Suprapubic skin (tissue), 4 donors: ENCODE data around the gene NMNAT2. TPM values are rescaled to one million over a fixed set of nuclear protein-coding genes. Genes with fewer than 3 reads are reported as not detected.

Source experiments
- DNase-seq, 2 donors: peaks; one replicate each; pipeline ENCODE4 v3.0.0-alpha.2; 2019; ENCODE audit warnings: low spot score in 2 of 2
- H3K27ac ChIP-seq: fragments of 200-600 bp; sonication (generic); one replicate; pipeline ENCODE4 v1.5.1; 2019
- H3K27me3 ChIP-seq: fragments of 200-600 bp; sonication (generic); one replicate; pipeline ENCODE4 v1.5.1; 2019
- H3K36me3 ChIP-seq: fragments of 200-600 bp; sonication (generic); one replicate; pipeline ENCODE4 v1.5.1; 2019
- H3K4me1 ChIP-seq: fragments of 200-600 bp; sonication (generic); one replicate; pipeline ENCODE4 v1.5.1; 2019
- H3K4me3 ChIP-seq: fragments of 200-600 bp; sonication (generic); one replicate; pipeline ENCODE4 v1.5.1; 2019; ENCODE audit warnings: mild to moderate bottlenecking
- H3K9me3 ChIP-seq: fragments of 200-600 bp; sonication (generic); one replicate; pipeline ENCODE4 v1.5.1; 2019
- EP300 ChIP-seq: sonication (generic); formaldehyde crosslinking; IDR thresholded peaks from one replicate; pipeline ENCODE4 v1.6.1; 2017; ENCODE audit warnings: antibody characterized with exemption
- POLR2A ChIP-seq, 2 donors: fragments of 450-650 bp; IDR thresholded peaks; one replicate each; pipeline ENCODE4 v1.6.1; 2017; ENCODE audit warnings: antibody characterized with exemption in 2 of 2, mild to moderate bottlenecking in 2 of 2, moderate library complexity in 2 of 2
- POLR2AphosphoS5 ChIP-seq, 3 donors: sonication (generic); formaldehyde crosslinking; IDR thresholded peaks; one replicate each; pipeline ENCODE4 v1.6.1; 2017; ENCODE audit warnings: antibody characterized with exemption in 3 of 3
- WGBS: methylation state at CpG from one replicate; pipeline ENCODE4 v1.1.5; 2018; 5-methylcytosine and 5-hydroxymethylcytosine counted together
- total RNA-seq, 4 donors: library from RNA; depleted of rRNA; stranded (reverse); fragments of >200 nt; gene quantifications; one replicate each; pipeline ENCODE4 v1.1.0, GENCODE V29; 2016
- TF ChIP-seq, protein P1 (sequence below), 2 donors: fragments of 200-600 bp in 1 of 2; fragments of 450-650 bp in 1 of 2; sonication (generic) in 1 of 2; IDR thresholded peaks; one replicate each; pipeline ENCODE4 v1.5.1; 2016 to 2019; ENCODE audit warnings: antibody characterized with exemption in 2 of 2, mild to moderate bottlenecking in 1 of 2, moderate library complexity in 1 of 2

Gene NMNAT2
- under 1 TPM; 0.48 to 0.81 (median 0.68) TPM for total RNA-seq

DNA sequence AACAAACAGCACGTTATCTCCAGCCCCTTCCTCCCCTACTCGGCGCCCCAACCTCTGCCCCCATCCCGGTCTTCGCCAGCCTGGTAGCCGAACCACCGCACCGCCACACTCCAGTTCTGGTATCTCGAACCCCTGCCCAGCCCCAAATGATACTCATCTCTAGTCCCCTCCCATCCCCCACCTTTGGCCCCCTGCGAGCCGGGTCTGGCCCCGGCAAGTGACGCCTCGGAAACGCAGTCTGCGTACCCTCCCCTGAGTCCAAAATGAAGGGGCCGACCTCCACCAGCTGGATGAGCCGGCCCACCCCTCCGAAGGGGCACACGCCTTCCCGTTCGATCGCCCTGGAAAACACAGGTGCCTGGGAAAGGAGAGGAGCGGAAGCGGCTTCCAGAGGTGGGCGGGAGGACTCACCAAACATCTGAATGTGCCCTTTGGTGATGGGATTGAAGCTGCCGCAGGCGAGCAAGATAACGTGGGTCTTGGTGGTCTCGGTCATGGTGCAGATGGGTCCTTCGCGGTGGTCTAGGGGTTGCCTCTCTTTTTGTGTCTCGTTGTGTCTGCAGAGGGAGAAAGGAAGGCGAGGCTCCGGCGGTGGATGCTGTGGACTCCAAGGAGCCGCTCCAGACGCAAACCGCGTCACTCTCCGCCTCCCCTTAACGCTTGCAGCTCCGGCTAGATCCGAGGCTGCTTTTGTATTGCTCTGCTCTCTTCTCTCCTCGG, at the start of gene NMNAT2:
Gene NMNAT2 (minus strand): TSS at position 609 of the 720 bp plus-strand sequence. CDS start 113 bp downstream, at position 496.
- TF ChIP-seq, protein P1, sequence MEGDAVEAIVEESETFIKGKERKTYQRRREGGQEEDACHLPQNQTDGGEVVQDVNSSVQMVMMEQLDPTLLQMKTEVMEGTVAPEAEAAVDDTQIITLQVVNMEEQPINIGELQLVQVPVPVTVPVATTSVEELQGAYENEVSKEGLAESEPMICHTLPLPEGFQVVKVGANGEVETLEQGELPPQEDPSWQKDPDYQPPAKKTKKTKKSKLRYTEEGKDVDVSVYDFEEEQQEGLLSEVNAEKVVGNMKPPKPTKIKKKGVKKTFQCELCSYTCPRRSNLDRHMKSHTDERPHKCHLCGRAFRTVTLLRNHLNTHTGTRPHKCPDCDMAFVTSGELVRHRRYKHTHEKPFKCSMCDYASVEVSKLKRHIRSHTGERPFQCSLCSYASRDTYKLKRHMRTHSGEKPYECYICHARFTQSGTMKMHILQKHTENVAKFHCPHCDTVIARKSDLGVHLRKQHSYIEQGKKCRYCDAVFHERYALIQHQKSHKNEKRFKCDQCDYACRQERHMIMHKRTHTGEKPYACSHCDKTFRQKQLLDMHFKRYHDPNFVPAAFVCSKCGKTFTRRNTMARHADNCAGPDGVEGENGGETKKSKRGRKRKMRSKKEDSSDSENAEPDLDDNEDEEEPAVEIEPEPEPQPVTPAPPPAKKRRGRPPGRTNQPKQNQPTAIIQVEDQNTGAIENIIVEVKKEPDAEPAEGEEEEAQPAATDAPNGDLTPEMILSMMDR (IDR thresholded peaks at IDR 0.05) = no peak
- no peak for TF ChIP-seq POLR2A (IDR thresholded peaks at IDR 0.05)
- TF ChIP-seq EP300 = no peak
- no peak for TF ChIP-seq POLR2AphosphoS5 (IDR thresholded peaks at IDR 0.05)
- Histone ChIP-seq H3K27ac (no peak within 1 kb of the TSS), H3K27me3 (peaks cover 52% of the 10 kb centered on the region), H3K36me3 (no peaks in the 10 kb centered on the region), H3K9me3 (no peaks in the 10 kb centered on the region), H3K4me3 (peak within 1 kb of the TSS; percentile 35), H3K4me1 (peaks cover 20% of the 10 kb centered on the region)
- 3% methylated on average over 24 of the region's 45 CpGs for WGBS
- DNase-seq = no peak

GRCh38 chr1:183467687-183468086, 49.5 kb upstream of the NMNAT2 start:
- DNase-seq = no peak
- Histone ChIP-seq H3K9me3 (no peaks in the 10 kb centered on the region), H3K4me3 (no peak overlapping the region), H3K4me1 (peaks cover 11% of the 10 kb centered on the region), H3K27me3 (peaks cover 3% of the 10 kb centered on the region), H3K27ac (no peak overlapping the region), H3K36me3 (no peaks in the 10 kb centered on the region)
- WGBS = 77% methylated on average over 1 of the region's 1 CpG
- TF ChIP-seq POLR2AphosphoS5 (IDR thresholded peaks at IDR 0.05) (no peak), EP300 (no peak)
- TF ChIP-seq, protein P1 (IDR thresholded peaks at IDR 0.05) = no peak

DNA sequence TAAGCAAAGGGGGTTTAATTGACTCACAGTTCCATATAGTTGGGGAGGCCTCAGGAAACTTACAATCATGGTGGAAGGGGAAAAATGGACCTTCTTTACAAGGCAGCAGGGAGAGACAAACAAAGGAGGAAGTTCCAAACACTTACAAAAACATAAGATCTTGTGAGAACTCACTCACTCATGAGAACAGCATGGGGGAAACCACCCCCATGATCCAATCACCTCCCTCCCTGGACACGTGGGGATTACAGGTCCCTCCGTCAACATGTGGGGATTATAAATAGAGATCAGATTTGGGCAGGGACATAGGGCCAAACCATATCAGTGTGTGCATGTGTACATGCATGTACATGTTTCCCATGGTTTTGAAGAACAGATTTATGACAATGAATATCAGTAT, 48.6 kb upstream of the NMNAT2 start:
- peaks cover 13% of the 10 kb centered on the region for H3K4me1 ChIP-seq
- DNase-seq = no peak
- H3K36me3 ChIP-seq = no peaks in the 10 kb centered on the region
- H3K9me3 ChIP-seq = no peaks in the 10 kb centered on the region
- no peak overlapping the region for H3K4me3 ChIP-seq
- 42% methylated on average over 2 of the region's 2 CpGs for WGBS
- peaks cover 3% of the 10 kb centered on the region for H3K27me3 ChIP-seq
- no peak overlapping the region for H3K27ac ChIP-seq
- TF ChIP-seq POLR2AphosphoS5 (IDR thresholded peaks at IDR 0.05) (no peak), EP300 (no peak)
- TF ChIP-seq, protein P1 (IDR thresholded peaks at IDR 0.05) = no peak

DNA sequence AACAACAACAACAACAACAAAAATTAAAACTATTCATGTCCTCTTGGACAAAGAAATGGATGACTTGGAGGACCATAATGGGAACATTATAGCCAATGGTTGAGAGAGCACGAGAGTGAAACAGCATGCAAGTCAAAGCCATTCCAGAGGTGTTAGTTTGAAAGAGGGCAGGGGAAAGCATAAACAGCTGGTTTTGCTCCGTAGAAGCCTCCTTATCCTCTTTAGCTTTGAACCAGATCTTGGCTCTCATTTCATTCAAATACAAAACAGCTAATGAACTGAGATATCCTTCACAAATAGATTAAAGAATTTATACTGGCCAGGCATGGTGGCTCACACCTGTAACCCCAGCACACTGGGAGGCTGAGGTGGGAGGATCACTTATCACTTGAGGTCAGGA, 45.4 kb upstream of the NMNAT2 start:
- no peaks in the 10 kb centered on the region for H3K36me3 ChIP-seq
- H3K4me3 ChIP-seq = no peak overlapping the region
- no peak for TF ChIP-seq POLR2A (IDR thresholded peaks at IDR 0.05)
- TF ChIP-seq EP300 = no peak
- no peak for TF ChIP-seq POLR2AphosphoS5 (IDR thresholded peaks at IDR 0.05)
- TF ChIP-seq, protein P1 (IDR thresholded peaks at IDR 0.05) = no peak
- DNase-seq = no peak
- peaks cover 7% of the 10 kb centered on the region for H3K27me3 ChIP-seq
- H3K27ac ChIP-seq = no peak overlapping the region
- WGBS = 74% methylated on average over 2 of the region's 2 CpGs
- H3K9me3 ChIP-seq = no peaks in the 10 kb centered on the region
- peaks cover 7% of the 10 kb centered on the region for H3K4me1 ChIP-seq

- WGBS = 50% methylated on average over 1 of the region's 1 CpG
Observed at GRCh38 chr1:183461350-183461749, 43.2 kb upstream of the NMNAT2 start.

More at GRCh38 chr1:183461350-183461749, 43.2 kb upstream of the NMNAT2 start:
- Histone ChIP-seq H3K36me3 (no peaks in the 10 kb centered on the region), H3K4me1 (peaks cover 7% of the 10 kb centered on the region), H3K4me3 (no peak overlapping the region), H3K27ac (no peak overlapping the region), H3K9me3 (no peaks in the 10 kb centered on the region), H3K27me3 (peaks cover 9% of the 10 kb centered on the region)
- no peak for DNase-seq
- TF ChIP-seq POLR2A (IDR thresholded peaks at IDR 0.05) (no peak), EP300 (no peak), POLR2AphosphoS5 (IDR thresholded peaks at IDR 0.05) (no peak)
- TF ChIP-seq, protein P1 (IDR thresholded peaks at IDR 0.05) = no peak
